GM19395 (cell line): Measurements from ENCODE around the gene KCTD16.

Experiments
- ATAC-seq: cut with Tn5 transposase; IDR thresholded peaks from one replicate; pipeline ENCODE4 v1.9.1; 2021; ENCODE audit warnings: mild to moderate bottlenecking, moderate library complexity; ENCODE audit not compliant: unreplicated experiment

KCTD16 gene

DNA sequence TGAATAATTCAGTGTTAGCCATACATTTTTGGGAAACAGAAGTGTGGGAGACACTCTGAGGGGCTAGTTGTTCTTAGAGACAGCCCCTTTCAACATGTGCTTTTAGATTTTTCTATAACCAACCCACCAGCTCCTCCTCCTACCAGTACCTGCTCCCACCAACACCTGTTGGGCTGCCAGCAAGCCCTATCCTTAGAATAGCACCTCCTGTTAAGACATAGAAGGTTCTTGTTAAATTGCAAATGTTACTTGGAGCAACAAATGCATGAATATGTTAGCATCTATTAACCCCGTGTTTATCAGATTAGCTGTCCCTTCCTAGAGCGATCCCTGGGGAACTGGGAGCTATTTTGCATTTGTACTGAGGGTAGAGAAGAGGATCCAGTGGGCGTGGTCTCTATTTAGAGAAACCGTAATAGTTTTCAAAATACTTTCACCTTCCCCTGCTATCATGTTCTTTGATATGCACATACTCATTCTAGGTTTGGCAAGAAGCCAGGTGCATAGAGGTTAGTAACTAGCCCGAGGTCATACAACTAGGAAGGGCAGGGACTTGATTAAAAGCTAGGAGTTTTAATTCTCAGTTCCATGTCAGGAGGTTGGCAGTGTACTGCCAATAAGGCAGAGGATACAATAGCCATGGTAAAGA, 334.4 kb downstream of the KCTD16 start:
- no peak for ATAC-seq

DNA sequence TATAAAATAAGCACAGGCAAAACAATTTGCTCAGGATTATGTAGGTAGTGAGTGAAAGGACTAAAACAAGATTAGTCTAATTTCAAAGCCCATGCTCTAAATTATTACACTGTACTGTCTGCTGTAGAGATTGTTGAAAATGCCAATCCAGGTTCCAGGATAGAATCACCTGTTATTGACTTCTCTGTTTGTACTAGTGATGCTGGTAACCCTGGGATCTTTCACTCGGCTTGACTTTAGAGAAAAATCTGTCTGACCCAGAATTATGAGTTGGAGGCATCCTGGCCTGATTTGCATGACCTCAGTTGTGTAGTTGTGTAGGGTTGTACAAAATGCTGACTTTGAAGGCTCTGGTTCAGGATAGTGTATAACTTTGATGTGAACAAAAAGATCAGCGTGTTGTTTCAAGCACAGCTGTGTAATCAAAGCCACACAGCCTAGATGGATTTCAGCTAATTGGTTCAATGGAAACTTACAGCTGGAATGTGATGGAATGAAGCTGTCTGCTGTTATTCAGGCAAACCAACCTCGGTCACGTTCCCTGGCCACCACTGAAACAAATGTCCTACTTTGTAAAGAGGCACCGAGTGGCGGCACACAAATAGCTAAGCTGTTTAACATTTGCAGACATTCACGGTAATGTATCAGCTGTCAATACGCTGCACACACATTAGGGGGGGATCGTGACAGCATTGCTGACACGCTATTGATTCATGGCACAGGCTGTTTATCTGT, 340.3 kb downstream of the KCTD16 start:
- no peak for ATAC-seq

- ATAC-seq, result no peak
Observed at GRCh38 chr5:144511580-144512072, 341.0 kb downstream of the KCTD16 start.

DNA sequence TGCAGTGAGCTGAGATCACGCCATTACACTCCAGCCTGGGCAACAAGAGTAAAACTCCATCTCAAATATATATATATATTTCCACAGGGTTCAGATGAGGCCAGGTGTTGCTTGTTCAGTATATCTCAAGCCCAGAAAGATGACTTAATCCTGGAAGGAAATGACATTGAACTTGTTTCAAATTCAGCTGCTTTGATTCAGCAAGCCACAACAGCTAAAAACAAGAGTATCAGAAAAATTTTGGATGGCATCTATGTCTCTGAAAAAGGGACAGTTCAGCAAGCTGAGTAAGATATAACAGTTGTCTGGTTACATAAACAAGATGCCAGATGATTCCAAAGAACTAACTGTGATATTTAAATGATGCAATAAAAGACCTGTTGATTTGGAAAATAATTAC, 352.0 kb downstream of the KCTD16 start:
- ATAC-seq, result no peak

- no peak for ATAC-seq
Observed at GRCh38 chr5:144525000-144525399, 354.3 kb downstream of the KCTD16 start.

GRCh38 chr5:144531188-144531587, 360.5 kb downstream of the KCTD16 start:
- no peak for ATAC-seq
